ENCODE results near the gene TARS3.
"Not testable (repeated sequence)": the region's sequence is repeated elsewhere in the genome, so short reads cannot be mapped to it uniquely, and the experiment has no call there.

Gene TARS3

GRCh38 chr15:101633356-101633755 is 90.9 kb downstream of the TARS3 start:
- H3K4me3 ChIP-seq (replicated peaks; ENCODE audit: insufficient read depth, low read length), result no peak overlapping the region
- TF ChIP-seq CTCF (IDR thresholded peaks at IDR 0.05; ENCODE audit: insufficient read depth, low read length) (no peak), SPI1 (IDR thresholded peaks at IDR 0.05; ENCODE audit: borderline replicate concordance, low read depth) (no peak), REST (IDR thresholded peaks at IDR 0.05; ENCODE audit: insufficient replicate concordance, low read depth) (no peak), POLR2AphosphoS5 (IDR thresholded peaks at IDR 0.05; ENCODE audit: low read depth) (no peak), GABPA (IDR thresholded peaks at IDR 0.05; ENCODE audit: low read depth) (no peak)
- DNase-seq (ENCODE audit: low read depth in 1 of 2, low spot score in 1 of 2), result no peak
- no peak overlapping the region for H3K27ac ChIP-seq (replicated peaks)
- no peaks in the 10 kb centered on the region for H3K27me3 ChIP-seq (ENCODE audit: insufficient read depth, poor library complexity, severe bottlenecking)

GRCh38 chr15:101626729-101627128 is 97.5 kb downstream of the TARS3 start:
- not testable (repeated sequence) for DNase-seq (ENCODE audit: low read depth in 1 of 2, low spot score in 1 of 2); H3K27me3 ChIP-seq (ENCODE audit: insufficient read depth, poor library complexity, severe bottlenecking); H3K27ac ChIP-seq (replicated peaks); H3K4me3 ChIP-seq (replicated peaks; ENCODE audit: insufficient read depth, low read length)

- peak overlapping the region; percentile 76 for H3K27ac ChIP-seq (replicated peaks)
- no peak overlapping the region for H3K4me3 ChIP-seq (replicated peaks; ENCODE audit: insufficient read depth, low read length)
- no peak for TF ChIP-seq REST (IDR thresholded peaks at IDR 0.05; ENCODE audit: insufficient replicate concordance, low read depth)
- no peak for TF ChIP-seq SPI1 (IDR thresholded peaks at IDR 0.05; ENCODE audit: borderline replicate concordance, low read depth)
- no peak for TF ChIP-seq GABPA (IDR thresholded peaks at IDR 0.05; ENCODE audit: low read depth)
- no peak for TF ChIP-seq POLR2AphosphoS5 (IDR thresholded peaks at IDR 0.05; ENCODE audit: low read depth)
- TF ChIP-seq CTCF (IDR thresholded peaks at IDR 0.05; ENCODE audit: insufficient read depth, low read length), result no peak
- H3K27me3 ChIP-seq (ENCODE audit: insufficient read depth, poor library complexity, severe bottlenecking), result no peaks in the 10 kb centered on the region
- DNase-seq (ENCODE audit: low read depth in 1 of 2, low spot score in 1 of 2), result no peak
Measured at GRCh38 chr15:101625980-101626379, 98.3 kb downstream of the TARS3 start.

GRCh38 chr15:101625184-101625583 is 99.1 kb downstream of the TARS3 start:
- peak in 1 of 2 experiments; percentile 85 for DNase-seq (ENCODE audit: low read depth in 1 of 2, low spot score in 1 of 2)
- peak; percentile 88 for TF ChIP-seq SPI1 (IDR thresholded peaks at IDR 0.05; ENCODE audit: borderline replicate concordance, low read depth)
- no peak for TF ChIP-seq GABPA (IDR thresholded peaks at IDR 0.05; ENCODE audit: low read depth)
- TF ChIP-seq POLR2AphosphoS5 (IDR thresholded peaks at IDR 0.05; ENCODE audit: low read depth), result 0 out of 2 replicates have a peak, but pooled peaks have one; percentile 58
- no peak for TF ChIP-seq CTCF (IDR thresholded peaks at IDR 0.05; ENCODE audit: insufficient read depth, low read length)
- TF ChIP-seq REST (IDR thresholded peaks at IDR 0.05; ENCODE audit: insufficient replicate concordance, low read depth), result no peak
- Histone ChIP-seq H3K27me3 (ENCODE audit: insufficient read depth, poor library complexity, severe bottlenecking) (no peaks in the 10 kb centered on the region), H3K4me3 (replicated peaks; ENCODE audit: insufficient read depth, low read length) (no peak overlapping the region), H3K27ac (replicated peaks) (peak overlapping the region; percentile 76)

All from HL-60 (cell line).